HepG2 (cell line): ENCODE results near the gene LRFN2. TPM values are rescaled to one million over a fixed set of nuclear protein-coding genes. Genes with fewer than 3 reads are reported as not detected.

Source experiments
- ATAC-seq: fragments of 200-7000 bp; cut with Tn5 transposase; 3 replicates; pipeline ENCODE4 v1.9.1; 2020; ENCODE audit warnings: mild to moderate bottlenecking, moderate library complexity
- BruUV-seq: library from RNA; stranded (reverse); fragments of 400-500 nt; replicated peaks from 2 replicates; lab custom pipeline; 2021; lab: Mats Ljungman, UMichigan
- CTCF ChIA-PET: fragments of 300-600 bp; formaldehyde crosslinking; extraction: SDS; loops from one replicate; lab custom pipeline; 2021; ENCODE audit warnings: low total read pairs, inconsistent platforms, low intra/inter-chr PET ratio; lab: Yijun Ruan, JAX
- POLR2A ChIA-PET: fragments of 350-600 bp; sonication (Branson Sonifier 250); formaldehyde crosslinking; loops from one replicate; lab custom pipeline; 2020; ENCODE audit warnings: antibody characterized with exemption, inconsistent platforms; lab: Yijun Ruan, JAX
- DNase-seq: peaks from one replicate; pipeline ENCODE4 v3.0.0-alpha.2; 2015; ENCODE audit warnings: low spot score
- FAIRE-seq: peaks from 3 replicates; lab custom pipeline; 2011; peaks lifted over from hg19 to GRCh38; lab: Jason Lieb, UNC
- H2AFZ ChIP-seq: one replicate; pipeline ENCODE4 v1.6.1; 2011; ENCODE audit warnings: low read length, inconsistent platforms
- H3K27ac ChIP-seq: fragments of 300-600 bp; 3 replicates; pipeline ENCODE4 v1.8.0; 2011; ENCODE audit warnings: mixed run types, mild to moderate bottlenecking, mixed read lengths, low read length, inconsistent platforms; ENCODE audit not compliant: insufficient read depth; ENCODE audit errors: extremely low read length
- H3K27me3 ChIP-seq, 2 experiments: fragments of 200-600 bp in 1 of 2; 2 replicates in 1 of 2; 3 replicates in 1 of 2; pipeline versions ENCODE4 v1.6.0 to v1.8.0; 2011; ENCODE audit warnings: low read length in 2 of 2, mild to moderate bottlenecking in 2 of 2, moderate library complexity in 2 of 2, inconsistent platforms in 1 of 2; ENCODE audit not compliant: insufficient read depth in 2 of 2, control insufficient read depth in 1 of 2
- H3K36me3 ChIP-seq, 2 experiments: fragments of 200-600 bp in 1 of 2; replicated peaks in 1 of 2; 2 replicates in 1 of 2; 3 replicates in 1 of 2; pipeline versions ENCODE4 v1.5.1 to v1.8.0; 2011; ENCODE audit warnings: low read length in 2 of 2, inconsistent platforms in 1 of 2; ENCODE audit not compliant: insufficient read depth in 2 of 2, control insufficient read depth in 1 of 2
- H3K4me1 ChIP-seq: 2 replicates; pipeline ENCODE4 v1.5.1; 2012; ENCODE audit warnings: low read length, inconsistent platforms; ENCODE audit not compliant: insufficient read depth
- H3K4me2 ChIP-seq: 2 replicates; pipeline ENCODE4 v1.6.0; 2011; ENCODE audit warnings: low read depth, low read length, inconsistent platforms
- H3K4me3 ChIP-seq, 3 experiments: fragments of 200-600 bp in 1 of 3; sonication (generic), shearing (Covaris generic) in 1 of 3; replicated peaks in 1 of 3; 2 replicates each; pipeline ENCODE4 v1.5.1; 2011 to 2016; ENCODE audit warnings: low read length in 3 of 3, inconsistent platforms in 2 of 3, low read depth in 2 of 3, mild to moderate bottlenecking in 2 of 3, control low read depth in 1 of 3, mixed read lengths in 1 of 3; ENCODE audit not compliant: insufficient read depth in 1 of 3
- H3K79me2 ChIP-seq: one replicate; pipeline ENCODE4 v1.6.1; 2011; ENCODE audit warnings: low read length, inconsistent platforms; ENCODE audit not compliant: insufficient read depth
- H3K9ac ChIP-seq: 2 replicates; pipeline ENCODE4 v1.6.0; 2011; ENCODE audit warnings: mild to moderate bottlenecking, low read depth, low read length, inconsistent platforms; ENCODE audit not compliant: insufficient read depth
- H3K9me3 ChIP-seq: 2 replicates; pipeline ENCODE4 v1.5.1; 2012; ENCODE audit warnings: mild to moderate bottlenecking, low read length
- H4K20me1 ChIP-seq: 2 replicates; pipeline ENCODE4 v1.6.0; 2011; ENCODE audit warnings: inconsistent platforms, mild to moderate bottlenecking, low read length, moderate library complexity; ENCODE audit not compliant: insufficient read depth
- FOXA1 ChIP-seq, 2 experiments: fragments of 450-650 bp in 1 of 2; sonication (generic) in 1 of 2; formaldehyde crosslinking in 1 of 2; IDR thresholded peaks; 2 replicates each; pipeline versions ENCODE4 v1.4.0 to v1.6.1; 2016 to 2020; ENCODE audit warnings: missing genetic modification reagents in 1 of 2
- NFE2 ChIP-seq: sonication (generic); formaldehyde crosslinking; IDR thresholded peaks from 2 replicates; pipeline ENCODE4 v1.4.0; 2020; ENCODE audit warnings: missing genetic modification reagents
- SRSF4 ChIP-seq: fragments of 200-400 bp; formaldehyde crosslinking; IDR thresholded peaks from one replicate; pipeline ENCODE4 v1.6.1; 2018; ENCODE audit warnings: mild to moderate bottlenecking, low read depth, low read length, moderate library complexity; ENCODE audit not compliant: poor library complexity, severe bottlenecking
- XRCC5 ChIP-seq: fragments of 200-400 bp; formaldehyde crosslinking; optimal IDR thresholded peaks from 2 replicates; pipeline ENCODE3; 2017; ENCODE audit warnings: mild to moderate bottlenecking, low read length
- ZNF563 ChIP-seq: sonication (generic); formaldehyde crosslinking; IDR thresholded peaks from 2 replicates; pipeline ENCODE4 v1.8.0; 2022; ENCODE audit warnings: mild to moderate bottlenecking, moderate library complexity, missing genetic modification reagents
- WGBS: methylation state at CpG from one replicate; pipeline ENCODE4 v1.1.6; 2017; ENCODE audit warnings: low lambda C conversion rate; 5-methylcytosine and 5-hydroxymethylcytosine counted together
- in situ Hi-C: cut with HindIII; loops from 2 replicates; pipeline ENCODE4 v1.10.0; 2017; ENCODE audit warnings: low pct_unique_long_range_greater_than_20kb; ENCODE audit not compliant: extremely low pct_ligation_motif_present
- intact Hi-C: fragments of 100-400 bp; cut with micrococcal nuclease; formaldehyde crosslinking; loops from one replicate; pipeline ENCODE4 v1.10.0; 2022; ENCODE audit not compliant: unreplicated experiment
- polyA plus RNA-seq, 8 experiments: library from polyadenylated mRNA; depleted of rRNA in 3 of 8; stranded (reverse) in 7 of 8; unstranded in 1 of 8; fragments of >200 nt; fragmentation: Illumina TruSeq in 4 of 8; extraction: Trizol in 4 of 8; gene quantifications; 2 replicates each; pipeline versions ENCODE4 v1.2.1 to v1.2.3, GENCODE V29; 2011 to 2016; ENCODE audit warnings: low read depth in 4 of 8, missing spikeins in 1 of 8, mixed read lengths in 1 of 8; ENCODE audit not compliant: insufficient read depth in 1 of 8
- total RNA-seq, 5 experiments: library from RNA; depleted of rRNA; stranded (reverse); fragments of >200 nt; fragmentation: Illumina TruSeq; extraction: Trizol; gene quantifications; 2 replicates each; pipeline ENCODE4 v1.2.3, GENCODE V29; 2016; ENCODE audit warnings: low read depth in 1 of 5
- TF ChIP-seq, protein P1 (sequence below): sonication (generic); formaldehyde crosslinking; IDR thresholded peaks from 2 replicates; pipeline ENCODE4 v1.5.0; 2020; ENCODE audit warnings: mild to moderate bottlenecking, missing genetic modification reagents
- TF ChIP-seq, protein P2 (sequence below): sonication (generic); formaldehyde crosslinking; IDR thresholded peaks from 2 replicates; pipeline ENCODE4 v1.4.0; 2020; ENCODE audit warnings: mild to moderate bottlenecking, low read depth, missing genetic modification reagents

Gene LRFN2
- total and polyA plus RNA-seq, 2 of the 13 experiments (the other 11 are each of a cell fraction or from before 2014, with no cell fraction given), result not detected

DNA sequence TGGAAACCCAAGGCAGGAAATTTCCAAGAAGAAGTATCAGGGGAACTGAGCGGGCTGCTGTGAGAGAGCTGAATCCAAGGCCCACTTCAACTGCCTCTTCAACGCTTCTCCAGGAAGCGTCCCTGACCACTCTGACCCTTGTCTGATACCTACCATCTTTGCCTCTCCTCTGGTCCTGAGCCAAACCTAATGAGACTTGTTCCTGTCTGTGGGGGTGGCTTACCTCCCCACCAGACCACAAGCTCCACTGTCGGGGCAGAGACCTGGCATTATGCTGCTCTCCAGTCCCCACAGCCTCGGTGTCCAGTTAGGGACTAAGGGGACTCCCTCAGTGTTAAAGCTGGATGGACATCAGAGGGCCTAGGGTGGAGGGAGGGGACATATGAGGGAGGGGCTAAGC is 49.7 kb downstream of the LRFN2 start:
- intact Hi-C loops, result no loop called here
- in situ Hi-C loops, result no loop called here
- POLR2A ChIA-PET, result no interaction called here
- Histone ChIP-seq H3K27ac (no peak overlapping the region), H4K20me1 (no peaks in the 10 kb centered on the region), H3K4me1 (no peaks in the 10 kb centered on the region), H3K79me2 (no peaks in the 10 kb centered on the region), H3K4me2 (no peak overlapping the region), H2AFZ (no peak overlapping the region), H3K9ac (no peak overlapping the region), H3K4me3 (no peak overlapping the region), H3K36me3 (no peaks in the 10 kb centered on the region), H3K9me3 (no peaks in the 10 kb centered on the region), H3K27me3 (peaks cover 0 to 19% of the 10 kb centered on the region in 2 experiments; a peak in 3 of 5 replicates)
- TF ChIP-seq, protein P1, sequence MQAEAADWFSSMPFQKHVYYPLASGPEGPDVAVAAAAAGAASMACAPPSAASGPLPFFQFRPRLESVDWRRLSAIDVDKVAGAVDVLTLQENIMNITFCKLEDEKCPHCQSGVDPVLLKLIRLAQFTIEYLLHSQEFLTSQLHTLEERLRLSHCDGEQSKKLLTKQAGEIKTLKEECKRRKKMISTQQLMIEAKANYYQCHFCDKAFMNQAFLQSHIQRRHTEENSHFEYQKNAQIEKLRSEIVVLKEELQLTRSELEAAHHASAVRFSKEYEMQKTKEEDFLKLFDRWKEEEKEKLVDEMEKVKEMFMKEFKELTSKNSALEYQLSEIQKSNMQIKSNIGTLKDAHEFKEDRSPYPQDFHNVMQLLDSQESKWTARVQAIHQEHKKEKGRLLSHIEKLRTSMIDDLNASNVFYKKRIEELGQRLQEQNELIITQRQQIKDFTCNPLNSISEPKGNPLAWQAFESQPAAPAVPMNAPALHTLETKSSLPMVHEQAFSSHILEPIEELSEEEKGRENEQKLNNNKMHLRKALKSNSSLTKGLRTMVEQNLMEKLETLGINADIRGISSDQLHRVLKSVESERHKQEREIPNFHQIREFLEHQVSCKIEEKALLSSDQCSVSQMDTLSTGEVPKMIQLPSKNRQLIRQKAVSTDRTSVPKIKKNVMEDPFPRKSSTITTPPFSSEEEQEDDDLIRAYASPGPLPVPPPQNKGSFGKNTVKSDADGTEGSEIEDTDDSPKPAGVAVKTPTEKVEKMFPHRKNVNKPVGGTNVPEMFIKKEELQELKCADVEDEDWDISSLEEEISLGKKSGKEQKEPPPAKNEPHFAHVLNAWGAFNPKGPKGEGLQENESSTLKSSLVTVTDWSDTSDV (CRISPR knock-in tag), result no peak
- TF ChIP-seq XRCC5 (no peak), ZNF563 (CRISPR knock-in tag) (no peak), NFE2 (no peak), FOXA1 (IDR thresholded peaks at IDR 0.05) (no peak), FOXA1 (CRISPR knock-in tag; IDR thresholded peaks at IDR 0.05) (no peak), SRSF4 (no peak)
- TF ChIP-seq, protein P2, sequence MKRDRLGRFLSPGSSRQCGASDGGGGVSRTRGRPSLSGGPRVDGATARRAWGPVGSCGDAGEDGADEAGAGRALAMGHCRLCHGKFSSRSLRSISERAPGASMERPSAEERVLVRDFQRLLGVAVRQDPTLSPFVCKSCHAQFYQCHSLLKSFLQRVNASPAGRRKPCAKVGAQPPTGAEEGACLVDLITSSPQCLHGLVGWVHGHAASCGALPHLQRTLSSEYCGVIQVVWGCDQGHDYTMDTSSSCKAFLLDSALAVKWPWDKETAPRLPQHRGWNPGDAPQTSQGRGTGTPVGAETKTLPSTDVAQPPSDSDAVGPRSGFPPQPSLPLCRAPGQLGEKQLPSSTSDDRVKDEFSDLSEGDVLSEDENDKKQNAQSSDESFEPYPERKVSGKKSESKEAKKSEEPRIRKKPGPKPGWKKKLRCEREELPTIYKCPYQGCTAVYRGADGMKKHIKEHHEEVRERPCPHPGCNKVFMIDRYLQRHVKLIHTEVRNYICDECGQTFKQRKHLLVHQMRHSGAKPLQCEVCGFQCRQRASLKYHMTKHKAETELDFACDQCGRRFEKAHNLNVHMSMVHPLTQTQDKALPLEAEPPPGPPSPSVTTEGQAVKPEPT (CRISPR knock-in tag), result no peak
- 33% methylated on average over 5 of the region's 5 CpGs for WGBS
- no TSS peak for BruUV-seq
- ATAC-seq (no peak), DNase-seq (no peak), FAIRE-seq (no peak)
- CTCF ChIA-PET, result no interaction called here
